HS-5 (cell line): ENCODE results near the gene HBS1L.

ENCODE experiments used
- DNase-seq: peaks from one replicate; pipeline ENCODE4 v3.0.0-alpha.2; 2012; ENCODE audit warnings: low read depth

The HBS1L gene

DNA sequence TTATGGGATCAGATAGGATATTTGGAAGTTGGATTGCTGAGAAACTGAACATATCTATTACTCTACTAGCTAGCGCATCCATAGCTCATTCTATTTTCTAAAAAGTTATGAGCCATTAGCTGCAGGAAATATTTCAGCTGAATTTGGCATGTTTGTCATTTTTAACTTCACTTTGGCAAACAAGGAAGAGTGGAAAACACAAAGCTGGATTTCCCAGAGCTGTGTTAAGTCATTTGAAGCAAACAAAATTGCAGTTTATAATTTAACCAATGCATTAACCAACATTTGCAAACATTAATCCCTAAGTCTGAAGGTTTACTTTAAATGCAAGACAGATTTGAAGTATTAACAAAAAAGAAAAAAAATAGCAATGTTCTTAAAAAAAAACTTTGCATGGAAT, 105.9 kb downstream of the HBS1L start:
- no peak for DNase-seq

DNA sequence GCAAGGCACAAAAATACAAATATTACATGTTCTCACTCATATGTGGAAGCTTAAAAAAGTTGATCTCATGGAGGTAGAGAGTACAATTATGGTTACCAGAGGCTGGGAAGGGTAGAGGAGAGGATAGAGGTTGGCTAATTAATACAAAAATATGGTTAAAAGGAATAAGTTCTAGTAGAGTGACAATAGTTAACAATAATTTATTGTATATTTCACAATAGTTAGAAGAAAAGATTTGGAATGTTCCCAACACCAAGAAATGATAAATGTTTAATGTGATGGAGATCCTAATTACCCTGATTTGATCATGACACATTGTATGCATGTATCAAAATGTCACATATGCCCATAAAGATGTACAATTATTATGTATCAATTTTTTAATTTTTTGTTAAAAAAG, 106.5 kb downstream of the HBS1L start:
- no peak for DNase-seq

DNA sequence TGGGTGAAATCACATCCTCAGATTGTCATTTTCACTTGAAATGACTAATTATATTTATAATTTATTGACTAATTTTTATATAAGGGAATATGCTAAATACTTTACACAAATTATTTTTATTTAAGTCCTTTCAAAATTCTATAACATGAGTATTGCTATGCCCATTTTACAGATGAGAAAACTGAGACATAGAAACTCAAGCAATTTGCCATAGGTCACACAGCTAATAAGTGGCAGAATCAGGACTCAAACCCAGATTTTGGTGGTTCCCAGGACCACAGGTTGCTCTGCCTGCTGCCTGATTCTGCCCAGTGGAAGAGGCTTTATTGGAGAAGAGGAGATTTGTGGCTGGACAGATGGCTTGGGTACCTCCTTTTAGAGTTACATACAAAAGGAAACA, 109.6 kb downstream of the HBS1L start:
- DNase-seq, result no peak

DNA sequence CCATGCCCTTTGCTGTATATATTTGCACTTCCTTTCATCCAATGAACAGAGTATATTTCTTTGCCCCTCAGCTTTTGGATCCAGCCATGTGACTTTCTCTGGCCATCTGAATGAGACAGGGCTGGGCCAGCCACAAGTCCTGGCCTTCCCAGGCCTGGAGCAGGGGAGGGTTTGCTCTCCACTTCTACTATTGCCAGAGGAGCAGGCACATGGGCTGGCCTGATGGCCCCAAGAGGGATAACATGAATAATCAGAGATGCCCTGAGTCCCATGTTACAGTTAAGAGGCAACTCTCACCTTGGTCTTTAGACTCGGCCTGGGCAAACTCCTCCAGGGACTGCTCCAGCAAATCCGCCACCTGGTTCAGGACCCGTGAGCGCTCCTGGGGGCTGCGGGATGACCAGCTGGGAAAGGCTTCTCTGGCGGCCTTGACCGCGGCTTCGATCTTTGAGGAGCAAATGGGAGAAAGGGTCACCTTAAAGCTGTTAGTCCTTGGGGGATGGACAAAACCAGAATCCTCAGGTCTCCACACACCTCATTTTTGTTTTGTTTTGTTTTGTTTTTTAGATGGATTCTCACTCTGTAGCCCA, 111.0 kb downstream of the HBS1L start:
- DNase-seq, result no peak

DNA sequence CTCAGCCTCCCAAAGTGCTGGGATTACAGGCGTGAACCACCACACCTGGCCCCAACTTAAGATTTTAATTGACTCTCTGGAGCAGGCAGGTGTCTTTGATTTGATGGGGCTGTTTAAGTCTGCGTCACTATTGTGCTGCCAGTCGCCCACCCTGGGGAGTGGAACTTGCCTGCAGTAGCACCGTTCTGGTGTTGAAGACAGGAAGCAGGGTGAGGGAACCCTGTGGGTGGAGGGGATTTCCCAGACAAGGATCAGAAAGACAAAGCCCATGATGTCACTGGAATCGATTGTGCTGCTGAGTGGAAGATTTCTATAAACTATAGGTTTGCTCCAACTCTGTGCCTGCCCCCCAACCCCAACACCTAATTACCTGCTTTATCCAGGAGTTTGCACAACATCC, 115.7 kb downstream of the HBS1L start:
- DNase-seq, result no peak

DNA sequence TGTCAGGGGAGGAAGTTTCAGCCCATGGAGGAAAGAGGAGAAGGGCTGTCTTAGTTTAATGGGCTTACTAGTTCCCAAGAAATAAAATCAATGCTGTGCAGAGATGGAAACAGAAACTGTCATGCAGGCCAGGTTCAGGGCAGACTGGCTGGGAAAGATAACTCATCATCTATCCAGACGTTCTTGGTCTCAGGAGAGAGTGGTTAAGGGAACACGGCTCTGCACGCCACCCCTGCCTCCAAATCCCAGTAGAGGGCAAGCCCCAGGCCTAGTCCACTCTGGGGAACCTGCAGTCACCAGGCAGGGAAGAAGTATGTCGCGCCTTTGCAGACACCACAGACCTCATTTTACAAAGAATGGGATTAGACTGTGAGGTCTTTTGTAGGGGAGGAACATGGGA, 117.2 kb downstream of the HBS1L start:
- DNase-seq, result no peak

DNA sequence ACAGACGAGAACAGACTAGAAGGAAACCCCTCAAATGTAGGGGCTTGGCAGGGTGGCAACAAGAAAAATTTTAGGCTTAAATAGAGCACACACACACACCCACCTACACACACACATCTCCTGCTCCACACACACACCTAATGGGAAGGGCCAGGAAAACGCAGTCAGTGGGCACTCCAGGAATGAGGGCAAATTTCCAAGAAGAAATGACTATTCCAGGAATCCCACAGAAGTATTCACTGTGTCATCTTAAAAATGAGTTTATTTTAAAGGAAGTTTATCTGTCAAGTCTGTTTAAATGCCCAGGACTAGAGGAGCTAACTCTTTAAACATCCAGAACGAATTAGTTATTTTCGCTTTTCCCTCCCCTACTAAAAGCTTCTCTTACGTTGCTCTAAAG, 117.7 kb downstream of the HBS1L start:
- peak; percentile 60 for DNase-seq

DNA sequence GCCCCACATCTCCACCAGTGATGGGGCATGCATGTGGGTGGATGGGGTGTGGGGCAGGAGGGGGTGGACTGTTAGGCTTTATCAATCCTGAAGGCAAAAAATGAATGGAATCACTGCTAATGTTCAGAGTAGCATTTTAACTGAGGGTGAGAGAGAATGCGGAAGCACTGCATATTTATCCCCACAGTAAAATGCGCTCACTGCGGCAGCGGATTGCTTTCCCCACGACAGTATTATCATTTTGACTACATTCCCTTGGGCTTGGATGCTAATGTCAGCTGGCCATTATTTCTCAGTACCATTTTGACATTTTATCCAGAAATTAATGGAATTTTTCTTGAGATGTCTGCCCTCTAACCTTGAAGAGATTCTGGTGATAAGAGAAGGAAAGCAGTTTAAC, 118.1 kb downstream of the HBS1L start:
- no peak for DNase-seq

DNA sequence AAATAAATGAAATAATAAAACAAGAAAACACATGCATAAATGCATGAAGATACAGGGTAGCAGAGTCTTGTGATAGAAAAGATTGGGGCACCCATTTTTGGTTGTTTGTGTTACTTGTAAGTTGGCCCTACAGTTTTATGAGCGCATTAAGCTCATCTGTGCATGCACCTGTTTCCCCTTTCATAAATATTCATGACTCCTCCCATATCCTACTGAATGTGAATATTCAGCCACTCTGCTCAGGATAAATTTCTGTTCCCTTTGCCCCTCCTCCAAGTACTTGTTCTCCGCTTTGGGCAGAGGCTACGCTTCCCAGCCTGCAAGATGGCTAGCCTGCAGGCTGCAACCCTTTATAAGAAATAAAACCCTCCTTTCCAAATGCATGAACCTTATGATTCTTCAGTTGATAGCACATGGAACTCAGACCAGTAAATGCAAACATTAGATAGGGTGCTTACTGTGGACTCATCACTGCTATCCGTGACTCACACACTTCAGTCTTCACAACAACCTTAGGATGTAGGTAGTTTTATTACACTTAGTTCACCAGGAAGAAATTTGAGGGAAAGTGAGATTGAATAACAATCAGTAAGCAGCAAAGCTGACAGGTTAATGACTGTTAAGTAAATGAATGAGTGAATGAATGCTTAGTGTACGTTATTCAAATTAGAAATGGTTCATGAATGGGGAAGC, 119.7 kb downstream of the HBS1L start:
- no peak for DNase-seq

DNA sequence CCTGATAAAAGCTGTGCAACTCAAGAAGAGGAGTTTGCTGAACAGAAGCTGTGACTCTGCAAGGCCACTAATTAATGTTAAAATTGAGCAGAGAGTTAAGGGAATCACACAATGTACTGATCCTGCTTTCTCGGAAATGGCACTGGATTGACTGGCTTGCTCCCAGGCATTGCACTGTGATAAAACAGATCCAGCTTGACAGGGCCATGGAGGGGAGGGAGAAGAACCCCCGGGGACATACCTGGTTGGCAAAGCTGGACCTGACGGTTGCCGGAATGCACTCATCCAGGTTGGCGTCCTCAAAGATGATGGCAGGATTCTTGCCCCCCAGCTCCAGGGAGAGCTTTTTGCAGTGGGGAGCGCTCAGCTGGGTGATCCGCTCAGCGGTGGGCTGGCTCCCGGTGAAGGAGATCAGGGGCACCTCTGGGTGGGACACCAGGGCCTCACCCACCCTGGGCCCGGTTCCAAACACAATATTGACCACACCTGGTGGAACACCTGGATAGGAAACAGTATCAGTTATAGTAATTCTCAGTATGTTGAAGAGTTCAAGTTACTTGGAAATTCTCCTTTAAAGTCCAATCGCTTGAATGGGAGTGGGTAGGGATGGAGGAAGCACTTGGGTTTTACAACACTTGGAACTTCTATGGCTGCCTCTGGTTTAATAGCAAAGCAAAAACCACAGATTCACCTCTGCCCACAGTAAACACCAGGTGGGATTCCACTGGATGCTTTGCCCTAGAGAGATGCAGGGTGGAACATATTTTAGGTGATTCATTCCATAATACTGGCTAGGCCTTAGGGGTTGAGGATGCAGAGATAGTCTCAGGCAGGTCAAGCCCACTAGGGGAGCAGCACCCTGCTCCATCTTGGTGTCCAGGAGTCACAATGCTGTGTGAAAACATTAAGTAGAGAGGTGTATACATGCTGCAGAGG, 121.8 kb downstream of the HBS1L start:
- DNase-seq, result no peak

DNA sequence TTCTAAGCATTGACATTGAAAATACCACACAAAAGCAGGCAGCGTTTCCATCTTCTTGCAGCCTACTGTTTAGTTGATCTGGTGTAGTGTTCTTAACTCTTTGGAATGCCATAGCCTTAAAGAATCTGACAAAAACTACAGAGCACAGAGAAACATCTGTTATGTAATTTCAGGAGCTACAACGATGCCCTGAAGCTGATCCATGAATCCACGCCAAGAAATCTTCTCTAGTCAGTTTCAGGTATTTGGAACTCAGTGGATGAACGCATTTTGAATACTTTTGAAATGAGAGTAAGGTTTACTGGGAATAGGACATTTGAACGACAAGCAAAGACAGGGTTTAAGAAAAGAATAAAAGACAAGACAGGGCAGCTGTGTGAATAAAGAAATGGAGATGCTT, 122.5 kb downstream of the HBS1L start:
- DNase-seq, result no peak

DNA sequence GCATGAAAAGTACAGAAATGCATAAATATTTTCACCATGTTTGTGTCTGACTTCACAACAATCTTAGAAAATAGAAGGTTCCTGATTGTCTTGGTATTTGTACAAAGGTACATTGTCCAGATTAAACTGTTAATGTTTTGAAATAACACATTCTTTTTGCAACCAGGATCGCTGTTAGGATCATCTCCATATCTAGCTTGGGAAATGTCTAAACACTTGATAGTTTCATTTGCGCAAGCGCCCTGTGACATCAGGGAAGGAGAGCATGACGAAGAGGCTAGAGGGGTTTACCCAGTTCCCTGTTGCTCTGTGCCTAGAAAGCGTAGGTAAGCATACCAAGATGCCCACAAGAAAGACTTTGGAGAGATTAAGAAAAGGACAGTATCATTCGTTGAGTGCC, 124.2 kb downstream of the HBS1L start:
- DNase-seq, result no peak

DNA sequence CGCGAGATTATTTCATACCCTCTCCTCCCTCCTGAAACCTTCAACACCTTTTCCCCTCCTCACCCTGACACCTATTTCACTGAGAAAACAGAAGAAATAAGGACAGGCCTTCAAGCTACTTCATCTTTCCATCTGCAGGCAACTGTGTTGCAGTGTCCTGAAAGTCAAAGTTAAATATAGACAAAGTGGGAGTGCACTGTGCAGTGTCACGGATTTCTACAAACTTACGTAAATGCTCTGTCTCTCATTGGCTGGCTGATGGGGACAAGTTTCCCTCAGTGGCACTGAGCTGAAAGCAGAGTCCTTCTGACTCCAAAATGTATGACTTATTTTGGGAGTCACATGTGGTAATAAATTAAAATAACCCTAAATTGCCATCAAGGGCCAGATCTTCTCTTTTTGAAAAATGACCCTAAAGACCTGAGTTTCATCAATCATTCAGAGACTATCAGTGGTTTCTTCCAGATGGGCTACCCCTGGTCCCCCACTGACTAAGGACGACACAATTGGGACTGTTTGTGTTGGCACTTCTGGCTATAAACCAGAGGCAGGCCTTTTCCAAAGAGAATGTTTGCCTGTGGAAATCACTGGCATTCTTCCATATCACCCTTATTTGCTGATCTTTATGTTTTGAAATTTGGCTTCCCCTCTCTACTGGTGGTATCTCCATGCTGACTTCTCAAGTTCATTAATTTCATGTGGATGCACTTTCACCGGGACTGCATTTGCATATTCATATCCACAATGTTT, 126.3 kb downstream of the HBS1L start:
- no peak for DNase-seq

DNA sequence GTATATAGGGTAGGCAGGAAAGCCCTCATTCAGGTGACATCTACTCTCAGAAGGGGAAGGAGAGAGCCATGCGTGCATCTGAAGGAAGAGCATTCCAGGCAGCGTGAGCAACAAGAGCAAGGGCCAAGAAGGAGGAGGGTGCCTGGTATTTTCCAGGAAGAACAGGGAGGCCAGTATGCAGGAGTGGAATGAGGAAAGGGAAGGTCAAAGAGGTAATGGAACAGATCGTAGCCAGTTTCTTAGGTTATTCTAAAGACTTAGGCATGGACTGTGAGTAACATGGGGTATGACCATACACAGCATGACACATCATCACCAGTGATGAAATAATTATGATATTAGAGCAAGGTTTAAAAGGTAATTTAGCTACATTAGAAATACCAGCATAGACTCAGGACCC, 128.8 kb downstream of the HBS1L start:
- DNase-seq, result peak; percentile 84

DNA sequence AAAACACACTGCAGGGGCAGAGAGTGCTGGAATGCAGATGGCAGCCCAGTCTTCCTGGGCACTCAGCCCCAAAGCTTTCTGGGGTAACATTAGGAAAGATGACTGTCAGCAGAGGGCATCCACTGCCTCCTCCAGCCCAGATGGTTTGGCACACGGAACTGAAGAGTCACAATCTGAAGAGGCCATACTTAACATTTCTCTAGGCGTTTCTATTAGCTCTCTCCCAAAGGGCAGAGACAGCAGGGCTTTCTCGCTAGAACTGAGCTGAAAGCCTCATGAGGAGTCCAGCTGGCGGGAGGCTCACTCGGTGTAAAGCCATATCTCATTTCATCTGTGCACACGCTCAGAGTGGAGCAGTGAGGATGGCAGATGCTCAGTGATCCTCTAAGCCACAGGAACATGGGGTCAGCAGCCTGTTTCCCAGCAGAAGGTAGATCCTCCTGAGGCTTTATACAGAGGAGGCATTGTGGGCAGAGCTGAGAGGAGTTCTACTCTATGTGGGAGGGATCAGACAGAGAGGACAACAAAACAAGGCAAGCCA, 132.8 kb downstream of the HBS1L start:
- no peak for DNase-seq

DNA sequence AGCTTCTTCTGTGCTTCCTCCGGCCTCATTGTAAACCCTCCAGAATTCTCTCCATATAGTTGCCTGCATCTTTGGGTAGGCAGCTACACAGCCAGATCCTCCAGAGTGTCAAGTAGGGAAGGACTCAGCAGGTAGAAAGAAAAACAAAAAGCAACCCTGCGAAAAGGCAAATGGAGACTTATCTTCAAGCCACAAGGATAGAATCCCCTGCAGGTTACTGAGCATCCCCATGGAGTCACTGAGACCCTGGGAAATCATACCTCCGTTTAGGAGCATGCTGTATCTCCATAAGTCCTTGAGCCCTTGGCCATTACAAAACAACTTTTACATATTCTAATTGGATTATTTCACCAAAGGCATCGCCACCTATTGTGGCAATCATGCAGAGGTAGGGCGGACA, 133.3 kb downstream of the HBS1L start:
- DNase-seq, result no peak

DNA sequence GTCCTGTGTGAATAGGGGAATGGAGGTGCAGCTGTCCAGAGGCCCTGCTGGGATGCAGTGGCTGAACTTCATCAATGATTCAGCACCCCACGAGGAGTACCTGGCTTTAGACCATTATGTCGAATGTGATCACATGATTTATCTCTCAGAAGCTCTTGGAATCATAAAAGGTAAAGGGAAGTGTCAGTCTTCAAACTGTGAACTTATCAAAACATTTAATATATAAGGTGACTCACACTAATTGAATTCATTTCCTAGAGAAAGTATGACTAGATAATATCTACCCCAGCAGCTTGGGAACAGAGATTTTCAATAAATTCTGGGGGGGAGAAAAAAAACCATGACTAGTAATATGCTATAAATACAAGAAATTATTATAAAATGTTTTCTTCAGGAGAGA, 134.2 kb downstream of the HBS1L start:
- DNase-seq, result no peak

DNA sequence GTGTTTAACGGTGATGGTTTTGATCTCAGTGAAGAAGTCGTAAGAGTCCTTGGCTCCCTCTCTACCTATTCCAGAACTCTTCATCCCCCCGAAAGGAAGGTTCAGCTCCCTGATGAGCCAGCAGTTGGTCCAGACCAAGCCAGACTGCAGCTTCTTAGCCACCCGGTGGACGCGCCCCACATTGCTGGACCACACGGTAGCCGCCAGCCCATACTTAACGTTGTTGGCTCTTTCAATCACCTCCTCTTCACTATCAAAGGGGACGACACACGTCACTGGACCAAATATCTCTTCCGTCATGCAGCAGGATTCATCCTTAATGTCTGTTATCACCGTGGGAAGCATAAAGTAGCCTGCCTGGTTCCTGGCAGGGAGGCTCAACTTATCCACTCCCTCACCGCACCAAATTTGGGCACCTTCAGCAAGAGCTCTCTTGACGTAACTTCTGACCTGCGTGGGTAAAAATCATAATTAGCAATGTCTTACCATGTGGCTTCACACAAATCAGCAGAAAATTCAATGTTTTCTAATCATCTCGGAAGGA, 136.1 kb downstream of the HBS1L start:
- no peak for DNase-seq

DNA sequence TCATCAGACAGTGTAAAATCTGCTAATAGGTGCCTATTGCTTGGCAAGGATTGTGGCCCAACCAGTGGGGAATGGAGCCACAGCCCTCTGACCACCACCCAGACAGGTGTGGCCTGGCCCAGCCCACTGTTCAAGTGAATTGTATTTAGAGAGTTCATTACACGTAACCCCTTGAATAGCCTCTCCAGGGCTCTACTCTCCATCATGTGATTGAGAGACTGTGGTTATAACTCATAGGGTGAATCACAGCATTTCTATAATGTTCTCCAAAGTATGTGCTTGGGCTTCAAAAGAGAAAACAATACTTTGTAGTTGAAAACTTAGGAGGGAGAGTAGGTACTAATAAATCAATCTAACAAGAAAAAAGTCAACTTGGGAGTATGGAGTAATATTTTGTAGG, 143.1 kb downstream of the HBS1L start:
- peak; percentile 71 for DNase-seq

DNA sequence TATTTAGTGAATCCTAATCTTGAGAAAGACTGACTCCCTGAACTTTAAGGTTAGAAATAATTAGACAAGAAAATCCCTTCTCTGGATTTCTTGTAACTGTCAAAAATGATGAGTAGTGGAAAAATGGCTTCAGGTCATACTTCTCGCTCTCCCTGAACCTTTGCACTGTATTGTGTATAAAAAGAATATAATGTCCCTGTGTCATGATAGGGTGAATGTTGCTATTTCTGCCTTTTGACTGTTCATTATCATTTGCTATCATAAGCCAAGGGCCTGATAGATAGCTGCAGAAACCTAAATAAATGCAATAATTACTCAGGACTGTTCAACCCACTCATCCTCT, 144.1 kb downstream of the HBS1L start:
- DNase-seq, result no peak
